ENCODE data around the gene PMVK. TPM values are rescaled to one million over a fixed set of nuclear protein-coding genes. Genes with fewer than 3 reads are reported as not detected.

PMVK gene
- total RNA-seq, 1 experiment from 2014 or later: 24.0 TPM

- TF ChIP-seq CTCF (IDR thresholded peaks at IDR 0.05 in 2 of 3, conservative IDR thresholded peaks at IDR 0.05 in 1 of 3; ENCODE audit: borderline replicate concordance in 1 of 3, insufficient read depth in 1 of 3, low read depth in 2 of 3, low read length in 2 of 3) (no peak), SP1 (IDR thresholded peaks at IDR 0.05; ENCODE audit: low read depth) (no peak), ZBTB33 (IDR thresholded peaks at IDR 0.05; ENCODE audit: extremely low read depth, insufficient replicate concordance, low read length) (no peak), RAD21 (IDR thresholded peaks at IDR 0.05; ENCODE audit: low read depth) (no peak)
These were observed 9.7 kb upstream of the PMVK start (continued) for GRCh38 chr1:154945962-154946850.

GRCh38 chr1:154945160-154945961 lies 8.8 kb upstream of the PMVK start:
- DNase-seq (ENCODE audit: low read depth, low spot score): no peak
- no peak overlapping the region for H2AFZ ChIP-seq (ENCODE audit: low read depth, low read length, poor library complexity, severe bottlenecking)
- no peaks in the 10 kb centered on the region for H3K79me2 ChIP-seq (ENCODE audit: insufficient read depth, low read length)
- peaks cover 0 to 3% of the 10 kb centered on the region in 2 experiments; a peak in 1 of 4 replicates for H3K4me1 ChIP-seq (ENCODE audit: control insufficient read depth in 1 of 2, insufficient read depth in 2 of 2, low read length in 2 of 2)
- RAD21 ChIA-PET (ENCODE audit: low non-redundant PET in 1 of 2, low total read pairs in 2 of 2, uncharacterized antibody in 2 of 2, unreplicated experiment in 2 of 2): interaction anchor here in 1 of 2 experiments (0.5 kb wide), 1 partner anchor 15 kb away, joined by 5 read pairs; no protein-coding TSS in a partner anchor
- ATAC-seq: no peak
- H3K36me3 ChIP-seq (ENCODE audit: control insufficient read depth in 1 of 2, insufficient read depth in 2 of 2, low read length in 2 of 2): no peaks in the 10 kb centered on the region
- H3K9me2 ChIP-seq (ENCODE audit: insufficient read depth): no peaks in the 10 kb centered on the region
- H3K27me3 ChIP-seq (ENCODE audit: insufficient read depth, low read length): no peaks in the 10 kb centered on the region
- H3K9ac ChIP-seq (ENCODE audit: low read length): no peak overlapping the region
- CTCF ChIA-PET: no interaction called here
- H3K9me3 ChIP-seq (ENCODE audit: control insufficient read depth in 1 of 2, insufficient read depth in 1 of 2, low read depth in 1 of 2, low read length in 2 of 2): no peaks in the 10 kb centered on the region
- H3K4me3 ChIP-seq (replicated peaks in 1 of 2; ENCODE audit: low read depth in 1 of 2, low read length in 2 of 2): no peak overlapping the region
- no peak overlapping the region for H3K4me2 ChIP-seq (ENCODE audit: low read length)
- intact Hi-C loops (cut with micrococcal nuclease): no loop called here
- no peak overlapping the region for H3K27ac ChIP-seq (ENCODE audit: low read depth, low read length)
- no peaks in the 10 kb centered on the region for H4K20me1 ChIP-seq (ENCODE audit: insufficient read depth)
- POLR2A ChIA-PET: no interaction called here
- BruUV-seq (replicated peaks): TSS peak; percentile 55
- TF ChIP-seq ELF1 (IDR thresholded peaks at IDR 0.05; ENCODE audit: borderline replicate concordance, low read depth) (no peak), CBX3 (IDR thresholded peaks at IDR 0.05; ENCODE audit: low read depth) (no peak), ZNF274 (IDR thresholded peaks at IDR 0.05; ENCODE audit: low read depth, low read length) (no peak), SIN3A (IDR thresholded peaks at IDR 0.05; ENCODE audit: low read depth) (no peak), CTCF (IDR thresholded peaks at IDR 0.05 in 2 of 3, conservative IDR thresholded peaks at IDR 0.05 in 1 of 3; ENCODE audit: borderline replicate concordance in 1 of 3, insufficient read depth in 1 of 3, low read depth in 2 of 3, low read length in 2 of 3) (no peak), EZH2 (IDR thresholded peaks at IDR 0.05) (no peak), REST (IDR thresholded peaks at IDR 0.05; ENCODE audit: low read depth) (no peak)

Measured in HCT116 (cell line).